Cardiac fibroblast (primary cell): ENCODE measurements around the gene SARM1.

ENCODE experiments used
- DNase-seq, 2 donors: peaks; one replicate each; pipeline versions ENCODE4 v3.0.0 to v3.0.0-alpha.2; 2010; ENCODE audit warnings: low read depth in 2 of 2
- H3K4me3 ChIP-seq, 2 donors: replicated peaks in 1 of 2; 1 replicate in 1 of 2; 2 replicates in 1 of 2; pipeline ENCODE4 v1.5.1; 2011; ENCODE audit warnings: low read depth in 2 of 2, low read length in 2 of 2, mild to moderate bottlenecking in 2 of 2, moderate library complexity in 1 of 2
- CTCF ChIP-seq: IDR thresholded peaks from one replicate; pipeline ENCODE4 v1.5.1; 2011; ENCODE audit warnings: low read depth, mild to moderate bottlenecking, low read length, inconsistent platforms

The SARM1 gene

GRCh38 chr17:28392491-28392890, 21.0 kb downstream of the SARM1 start:
- DNase-seq = no peak
- TF ChIP-seq CTCF = no peak
- H3K4me3 ChIP-seq = no peak overlapping the region

- DNase-seq = peak; percentile 9 to 31
- TF ChIP-seq CTCF = no peak
- no peak overlapping the region for H3K4me3 ChIP-seq
Measured at GRCh38 chr17:28394337-28395116, 23.0 kb downstream of the SARM1 start.

GRCh38 chr17:28395426-28395825, 23.9 kb downstream of the SARM1 start:
- no peak for TF ChIP-seq CTCF
- DNase-seq = no peak
- H3K4me3 ChIP-seq = no peak overlapping the region

GRCh38 chr17:28395968-28396367, 24.5 kb downstream of the SARM1 start:
- no peak overlapping the region for H3K4me3 ChIP-seq
- TF ChIP-seq CTCF = no peak
- no peak for DNase-seq

- DNase-seq = no peak
- H3K4me3 ChIP-seq = no peak overlapping the region
- no peak for TF ChIP-seq CTCF
Measured at GRCh38 chr17:28396635-28397239, 25.2 kb downstream of the SARM1 start.

- no peak for TF ChIP-seq CTCF
- DNase-seq = no peak
- H3K4me3 ChIP-seq = no peak overlapping the region
Measured at GRCh38 chr17:28397275-28397674, 25.8 kb downstream of the SARM1 start.
